Activated CD4-positive, alpha-beta T cell treated with anti-CD3 and anti-CD28 coated beads for 48 hours (primary cell): ENCODE results near the gene KDM2B.
"Not testable (repeated sequence)": the region's sequence is repeated elsewhere in the genome, so short reads cannot be mapped to it uniquely, and the experiment has no call there.

Experiments
- DNase-seq: peaks from one replicate; pipeline ENCODE4 v3.0.0-alpha.2; 2020

Gene KDM2B

GRCh38 chr12:121423682-121424623 is 156.9 kb downstream of the KDM2B start:
- DNase-seq, result no peak

GRCh38 chr12:121423253-121423652 is 157.6 kb downstream of the KDM2B start:
- DNase-seq, result no peak

DNA sequence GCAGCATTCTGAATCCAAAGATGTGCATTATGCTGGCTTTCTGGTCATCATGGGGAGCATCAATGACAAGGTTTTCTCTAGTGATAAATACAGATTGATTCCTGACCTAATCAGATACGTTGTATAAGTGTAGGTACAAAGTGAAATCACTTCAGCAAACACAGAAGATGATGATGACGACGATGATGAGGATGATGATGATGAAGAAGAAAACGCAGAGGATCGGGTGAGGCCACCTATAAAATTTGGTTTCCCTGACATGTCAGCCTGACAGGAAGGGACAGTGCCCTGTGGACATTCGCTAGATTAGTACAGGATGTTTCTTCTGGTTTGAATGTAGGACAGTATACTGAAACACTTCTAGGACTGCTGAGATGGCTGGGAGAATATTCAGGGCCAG is 160.7 kb downstream of the KDM2B start:
- DNase-seq, result no peak

- no peak for DNase-seq
These were observed 163.0 kb downstream of the KDM2B start for GRCh38 chr12:121417847-121418246.

GRCh38 chr12:121413917-121414316 is 166.9 kb downstream of the KDM2B start:
- no peak for DNase-seq

DNA sequence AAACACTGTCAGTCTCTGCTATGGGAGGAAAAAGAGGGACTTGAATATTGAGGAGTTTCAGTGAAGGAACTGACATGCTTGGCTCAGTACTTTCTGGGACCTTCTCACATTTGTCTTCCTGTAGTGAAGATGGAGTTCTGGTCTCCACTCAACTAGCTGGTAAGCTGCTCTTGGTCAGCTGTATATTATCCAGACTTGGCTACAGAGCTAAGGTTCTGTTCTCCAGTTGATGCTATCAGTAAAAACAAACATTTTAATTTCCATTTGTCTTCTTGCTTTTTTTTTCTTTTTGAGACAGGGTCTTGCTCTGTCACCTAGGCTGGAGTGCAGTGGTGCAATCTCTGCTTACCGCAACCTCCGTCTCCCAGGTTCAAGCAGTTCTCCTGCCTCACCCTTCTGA is 175.6 kb downstream of the KDM2B start:
- DNase-seq, result no peak

DNA sequence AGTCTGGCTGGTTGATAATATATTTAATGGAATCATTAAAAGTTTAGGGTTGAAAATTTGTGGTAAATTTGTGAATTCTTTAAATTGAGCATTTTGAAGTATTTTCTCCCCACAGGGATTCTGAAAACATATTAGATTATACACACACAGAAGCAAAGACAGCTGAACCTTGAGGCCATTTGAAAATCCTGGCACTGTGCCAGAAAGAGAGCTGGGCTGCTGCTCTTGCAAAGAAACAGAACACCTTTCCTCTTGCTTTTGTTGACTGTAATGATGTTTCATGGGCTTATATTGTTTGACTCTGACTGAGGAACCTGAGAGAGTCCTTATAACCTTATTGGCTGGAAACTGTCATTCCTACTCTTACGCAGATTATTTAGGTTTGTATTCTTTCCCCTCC is 176.1 kb downstream of the KDM2B start:
- DNase-seq, result no peak

- DNase-seq, result no peak
These were observed 177.1 kb downstream of the KDM2B start for GRCh38 chr12:121403721-121404120.

DNA sequence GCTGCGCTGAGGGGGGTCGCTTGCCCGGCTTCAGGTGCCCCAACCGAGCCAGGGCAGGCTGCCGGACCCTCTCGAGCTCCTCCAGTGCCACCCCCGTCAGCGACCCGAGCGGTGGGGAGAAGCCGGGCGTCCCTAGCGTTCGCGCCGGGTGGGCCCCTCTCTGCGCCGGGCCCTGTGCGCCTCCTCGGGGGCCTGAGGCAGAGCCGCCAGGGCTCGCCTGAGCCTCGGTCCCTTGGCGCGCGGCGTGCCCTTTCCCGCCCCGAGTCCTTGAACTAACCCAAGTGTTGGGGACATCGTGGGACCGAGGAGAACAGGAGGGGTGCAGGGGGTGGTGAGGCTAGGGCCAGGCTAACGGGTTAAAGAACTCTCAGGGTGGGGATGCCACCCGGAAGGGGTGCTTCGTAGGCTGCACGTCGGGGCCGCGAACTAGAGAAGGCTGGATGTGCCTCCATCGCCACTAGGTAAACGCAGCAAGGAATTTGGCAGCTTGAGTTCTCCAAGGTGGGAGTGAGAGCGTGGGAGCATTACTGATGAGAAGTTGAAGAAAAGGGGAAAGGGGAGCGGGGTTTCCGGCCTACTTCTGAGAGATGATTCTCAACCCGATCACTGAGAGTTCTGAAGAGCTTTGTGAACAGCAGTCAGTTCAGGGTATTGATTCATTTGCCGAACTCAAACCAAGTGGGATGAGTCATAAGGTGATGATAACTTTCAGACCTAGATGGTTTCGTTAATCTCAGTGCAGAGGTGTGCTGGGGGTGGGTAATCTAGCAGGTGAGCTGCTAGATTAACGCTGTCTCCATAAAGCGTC is 180.3 kb downstream of the KDM2B start:
- DNase-seq, result peak; percentile 75

GRCh38 chr12:121399391-121400331 is 181.2 kb downstream of the KDM2B start, which contains the start of gene RNF34:
Gene RNF34, plus strand, starts transcription at chr12:121400118. Its CDS starts 95 bp downstream, at chr12:121400213.
- peak; percentile 99 for DNase-seq

GRCh38 chr12:121398355-121398754 is 182.5 kb downstream of the KDM2B start:
- DNase-seq, result no peak

DNA sequence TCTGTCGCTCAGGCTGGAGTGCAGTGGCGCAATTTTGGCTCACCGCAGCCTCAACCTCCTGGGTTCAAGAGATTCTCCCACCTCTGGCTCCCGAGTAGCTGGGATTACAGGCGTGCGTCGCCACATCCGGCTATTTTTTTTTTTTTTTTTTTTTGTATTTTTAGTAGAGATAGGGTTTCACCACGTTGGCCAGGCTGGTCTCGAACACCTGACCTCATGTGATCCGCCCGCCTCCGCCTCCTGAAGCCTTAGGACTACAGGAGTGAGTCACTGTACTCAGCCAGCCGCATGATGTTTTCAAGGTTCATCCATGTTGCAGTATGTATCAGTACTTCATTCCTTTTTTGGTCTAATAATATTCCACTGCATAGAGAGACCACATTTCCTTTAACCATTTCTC is 183.3 kb downstream of the KDM2B start:
- DNase-seq, result no peak

GRCh38 chr12:121392325-121392716 is 188.5 kb downstream of the KDM2B start:
- DNase-seq, result no peak

DNA sequence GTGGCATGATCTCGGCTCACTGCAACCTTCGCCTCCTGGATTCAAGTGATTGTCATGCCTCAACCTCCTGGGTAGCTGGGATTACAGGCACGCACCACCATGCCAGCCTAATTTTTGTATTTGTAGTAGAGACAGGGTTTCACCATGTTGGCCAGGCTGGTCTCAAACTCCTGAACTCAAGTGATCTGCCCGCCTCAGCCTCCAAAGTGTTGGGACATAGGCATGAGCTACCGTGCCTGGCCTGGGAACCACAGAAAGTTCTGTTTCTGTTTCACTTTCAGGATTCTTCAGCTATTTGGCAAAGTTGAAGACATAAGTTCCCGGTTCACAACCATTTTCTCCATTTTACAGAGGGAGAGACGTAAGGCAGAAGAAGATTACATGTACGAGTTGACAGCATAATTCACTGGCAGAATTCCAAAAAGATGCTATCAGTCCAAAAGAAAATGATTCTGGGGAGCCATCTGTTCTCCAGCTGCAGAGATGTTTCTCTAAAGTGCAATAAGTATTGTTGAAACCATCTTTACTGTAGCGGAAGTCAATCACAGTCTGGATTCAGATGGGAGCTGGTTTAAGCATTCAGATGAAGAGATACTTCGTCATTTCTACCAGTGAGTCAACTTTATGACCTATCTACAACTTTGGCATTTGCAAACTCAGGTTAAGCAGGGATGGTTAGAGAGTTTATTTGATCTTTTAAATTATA is 189.1 kb downstream of the KDM2B start:
- peak; percentile 64 for DNase-seq

- no peak for DNase-seq
These were observed 190.0 kb downstream of the KDM2B start for GRCh38 chr12:121390856-121391255.

GRCh38 chr12:121388421-121388981 is 192.3 kb downstream of the KDM2B start:
- DNase-seq, result peak; percentile 18

DNA sequence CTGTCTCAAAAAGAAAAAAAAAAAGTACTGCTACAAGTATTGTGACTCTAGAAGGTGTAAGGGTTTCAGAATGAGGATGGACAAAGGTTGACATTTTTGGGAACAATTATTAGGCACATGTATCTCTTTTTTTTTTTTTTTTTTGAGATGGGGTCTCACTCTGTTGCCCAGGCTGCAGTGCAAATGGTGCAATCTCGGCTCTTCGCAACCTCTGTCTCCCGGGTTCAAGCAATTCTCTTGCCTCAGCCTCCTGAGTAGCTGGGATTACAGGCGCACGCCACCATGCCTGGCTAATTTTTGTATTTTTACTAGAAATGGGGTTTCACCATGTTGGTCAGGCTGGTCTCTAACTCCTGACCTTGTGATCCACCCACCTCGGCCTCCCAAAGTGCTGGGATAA is 195.9 kb downstream of the KDM2B start:
- not testable (repeated sequence) for DNase-seq

DNA sequence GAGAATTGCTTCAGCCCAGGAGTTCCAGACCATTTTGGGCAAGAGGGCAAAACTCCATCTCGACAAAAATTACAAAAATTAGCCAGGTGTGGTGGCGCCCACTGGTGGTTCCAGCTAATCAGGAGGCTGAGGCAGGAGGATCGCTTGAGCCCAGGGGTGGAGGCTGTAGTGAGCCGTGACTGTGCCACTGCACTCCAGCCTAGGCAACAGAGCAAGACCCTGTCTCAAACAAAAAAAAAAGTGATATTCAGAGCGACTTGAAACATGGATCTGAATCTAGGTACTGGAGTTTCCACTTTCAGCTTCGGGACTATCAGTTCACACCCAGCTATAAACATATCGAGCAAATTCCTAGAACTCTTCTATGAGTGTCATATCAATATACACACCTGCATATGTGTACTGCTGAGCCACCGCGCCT is 197.2 kb downstream of the KDM2B start:
- peak; percentile 22 for DNase-seq

DNA sequence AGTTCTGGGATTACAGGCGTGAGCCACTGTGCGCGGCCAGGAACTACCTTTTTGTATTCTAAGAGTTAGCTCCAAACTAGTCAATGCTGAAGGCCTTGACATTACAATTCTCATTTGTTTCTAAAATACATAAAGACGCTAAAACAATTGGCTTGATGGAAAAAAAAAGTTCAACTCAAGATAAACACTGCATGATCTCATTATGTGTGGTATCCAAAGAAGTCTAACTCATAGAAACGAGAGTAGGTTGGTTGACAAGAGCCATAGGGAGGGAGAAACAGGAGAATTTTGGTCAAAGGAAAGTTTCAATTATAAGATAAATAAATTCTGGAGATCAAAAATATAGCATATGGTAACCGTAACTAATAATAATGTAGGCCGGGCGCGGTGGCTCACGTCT is 200.9 kb downstream of the KDM2B start:
- DNase-seq, result no peak
